Effector CD4-positive, alpha-beta T cell (primary cell): ENCODE results near the gene SH2D7. TPM values are rescaled to one million over a fixed set of nuclear protein-coding genes. Genes with fewer than 3 reads are reported as not detected.

Source experiments
- DNase-seq: peaks from one replicate; pipeline ENCODE4 v3.0.0-alpha.2; 2020
- total RNA-seq: gene quantifications from one replicate; lab custom pipeline; 2026; lab: John Stamatoyannopoulos, UW

SH2D7 gene
- total RNA-seq = not detected

DNA sequence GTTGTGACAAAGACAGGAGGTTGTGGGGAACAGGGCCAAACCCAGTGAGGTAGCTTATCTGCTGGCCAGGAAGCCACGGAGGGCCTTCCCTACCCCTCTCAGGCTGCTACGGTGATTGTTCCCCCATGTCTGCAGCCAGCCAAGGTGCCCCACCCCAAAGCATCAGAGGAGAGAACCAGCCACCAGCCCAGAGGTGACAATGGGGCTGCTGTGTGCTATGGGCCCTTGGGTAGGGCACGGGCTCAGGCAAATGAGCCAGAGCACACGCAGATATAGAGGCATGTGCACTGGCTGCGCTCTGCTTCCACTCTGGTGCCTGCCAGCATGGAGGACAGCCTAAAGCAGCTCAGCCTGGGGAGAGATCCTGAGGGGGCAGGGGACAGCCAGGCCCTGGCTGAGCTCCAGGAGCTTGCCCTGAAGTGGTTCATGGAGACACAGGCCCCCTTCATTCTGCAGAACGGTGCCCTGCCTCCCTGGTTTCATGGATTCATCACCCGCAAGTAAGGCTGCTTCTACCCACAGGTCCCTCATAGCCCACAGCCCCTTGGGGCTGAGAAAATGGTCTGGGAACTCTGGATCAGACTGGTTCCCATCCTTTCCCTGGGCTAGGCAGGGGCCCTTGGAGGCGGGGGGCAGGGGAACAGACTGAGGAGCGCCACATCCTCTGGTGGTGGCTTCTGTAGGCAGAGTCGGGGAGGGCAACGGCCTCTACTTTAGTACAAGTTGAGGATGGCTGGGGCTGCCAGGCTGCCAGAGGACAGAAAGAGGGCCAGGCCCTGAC lies at the start of gene SH2D7:
Gene SH2D7 (plus strand): TSS at position 301 of the 781 bp plus-strand sequence. CDS start 24 bp downstream, at position 325.
- no peak for DNase-seq

DNA sequence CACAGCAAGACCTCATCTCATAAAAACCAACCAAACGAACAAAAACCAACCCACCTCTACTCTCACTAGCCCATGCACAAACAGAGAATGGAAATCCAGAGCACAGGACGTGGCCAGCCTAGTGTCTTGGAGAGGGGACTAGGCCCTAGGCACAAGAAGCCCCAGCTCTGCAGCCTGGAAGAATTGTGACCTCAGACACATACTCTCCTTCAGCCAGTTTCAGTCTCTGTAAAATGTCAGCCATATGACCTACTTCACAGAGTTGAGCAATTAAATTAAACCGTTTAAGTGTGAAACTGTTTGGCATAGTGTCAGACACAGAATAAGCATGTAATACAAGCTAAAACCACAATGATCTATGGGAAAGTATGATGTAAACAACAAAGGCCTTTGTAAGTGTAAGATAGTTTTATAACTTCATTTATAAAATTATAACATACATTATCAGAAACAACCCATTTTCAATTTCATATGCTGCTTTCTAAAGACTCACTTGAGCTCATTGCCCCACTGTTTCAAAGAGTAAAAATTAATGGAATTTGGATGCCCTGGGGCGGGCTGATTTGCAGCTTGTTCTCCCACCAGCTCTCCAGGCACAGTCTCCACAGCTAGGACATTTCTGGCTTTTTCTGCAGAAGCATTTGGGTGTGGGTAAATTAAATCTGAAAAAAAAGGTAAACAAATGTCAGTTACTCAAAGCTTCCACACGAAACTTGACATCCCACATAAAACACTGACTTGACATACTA lies 47.8 kb upstream of the SH2D7 start:
- DNase-seq = no peak

- no peak for DNase-seq
Observed at GRCh38 chr15:78045189-78045588, 47.2 kb upstream of the SH2D7 start.

DNA sequence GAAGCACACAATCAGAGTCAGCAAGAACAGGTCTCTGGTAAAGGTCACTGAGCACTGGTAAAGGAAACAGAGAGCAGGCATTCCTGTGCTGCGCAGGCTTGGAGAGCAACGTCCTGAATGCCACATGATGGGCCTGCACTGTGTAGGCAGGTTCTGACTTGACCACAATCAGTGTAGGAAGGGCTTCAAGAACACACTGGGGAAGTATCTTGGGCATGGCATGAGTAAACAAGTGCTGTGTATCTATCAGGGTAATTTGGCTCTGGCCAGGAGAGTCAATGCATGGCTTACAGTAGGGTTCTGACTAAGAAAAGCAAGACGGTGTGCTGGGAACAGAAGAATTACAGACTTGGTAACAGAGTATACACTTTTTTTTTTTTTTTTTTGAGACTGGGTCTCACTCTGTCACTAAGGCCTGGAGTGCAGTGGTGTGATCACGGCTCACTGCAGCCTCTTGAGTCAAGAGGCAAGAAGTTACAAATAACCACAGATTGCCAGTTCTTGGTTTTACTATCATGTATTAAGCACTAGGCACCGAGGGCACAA lies 45.5 kb upstream of the SH2D7 start:
- no peak for DNase-seq

DNA sequence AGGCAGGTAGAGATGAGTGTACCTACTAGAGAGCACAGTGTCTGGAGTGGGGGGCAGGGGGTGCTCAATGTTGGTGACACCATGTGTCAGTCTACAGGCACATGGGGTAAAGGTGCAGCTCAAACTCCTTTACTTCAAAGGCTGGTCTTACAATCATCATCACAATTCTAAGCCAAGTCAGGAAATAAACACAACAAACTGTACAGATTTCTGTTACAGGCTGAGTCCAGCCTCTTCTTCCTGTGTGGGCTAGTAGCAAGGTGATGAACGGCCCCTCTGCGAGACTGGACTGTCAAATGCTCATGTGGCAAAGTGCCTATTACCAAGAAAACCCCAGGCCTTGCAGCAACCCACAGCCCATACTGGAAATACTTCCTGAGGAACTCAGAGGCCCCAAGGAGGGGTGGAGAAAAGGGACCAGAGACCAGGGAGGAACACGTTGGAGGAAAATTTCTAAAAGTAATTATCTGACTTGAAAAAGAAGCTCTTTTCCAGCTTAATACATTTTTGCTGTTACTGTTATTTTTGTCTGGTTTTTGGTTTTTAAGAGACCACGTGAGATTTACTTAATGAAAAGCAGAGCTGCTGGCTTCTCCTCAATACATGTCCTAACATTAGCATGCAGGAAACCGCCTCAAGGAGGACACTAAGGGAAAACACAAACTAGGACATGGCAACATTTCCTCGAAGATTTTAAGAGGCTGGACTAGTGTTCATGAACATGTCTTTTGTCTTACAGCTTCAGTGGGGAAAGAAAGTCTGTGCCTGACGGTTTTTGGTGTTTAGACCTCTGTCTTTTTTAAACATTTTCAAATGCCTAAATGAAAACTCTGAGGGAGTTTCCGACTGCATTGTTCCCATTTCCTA lies 44.4 kb upstream of the SH2D7 start:
- no peak for DNase-seq

DNA sequence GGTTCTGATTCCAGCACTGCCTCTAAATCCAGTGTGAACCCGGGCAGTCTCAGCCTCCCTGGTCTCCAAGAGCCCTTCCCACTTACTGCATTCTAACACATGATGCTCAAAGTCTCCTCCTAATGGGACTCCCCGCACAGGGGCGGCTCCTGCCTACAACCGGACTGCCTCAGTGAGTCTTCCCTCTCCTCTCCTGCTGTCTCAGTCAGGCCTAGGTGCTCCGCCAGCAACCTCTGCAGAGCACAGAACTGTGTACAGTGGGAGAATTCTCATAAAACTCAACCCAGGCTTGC lies 43.8 kb upstream of the SH2D7 start:
- no peak for DNase-seq

DNA sequence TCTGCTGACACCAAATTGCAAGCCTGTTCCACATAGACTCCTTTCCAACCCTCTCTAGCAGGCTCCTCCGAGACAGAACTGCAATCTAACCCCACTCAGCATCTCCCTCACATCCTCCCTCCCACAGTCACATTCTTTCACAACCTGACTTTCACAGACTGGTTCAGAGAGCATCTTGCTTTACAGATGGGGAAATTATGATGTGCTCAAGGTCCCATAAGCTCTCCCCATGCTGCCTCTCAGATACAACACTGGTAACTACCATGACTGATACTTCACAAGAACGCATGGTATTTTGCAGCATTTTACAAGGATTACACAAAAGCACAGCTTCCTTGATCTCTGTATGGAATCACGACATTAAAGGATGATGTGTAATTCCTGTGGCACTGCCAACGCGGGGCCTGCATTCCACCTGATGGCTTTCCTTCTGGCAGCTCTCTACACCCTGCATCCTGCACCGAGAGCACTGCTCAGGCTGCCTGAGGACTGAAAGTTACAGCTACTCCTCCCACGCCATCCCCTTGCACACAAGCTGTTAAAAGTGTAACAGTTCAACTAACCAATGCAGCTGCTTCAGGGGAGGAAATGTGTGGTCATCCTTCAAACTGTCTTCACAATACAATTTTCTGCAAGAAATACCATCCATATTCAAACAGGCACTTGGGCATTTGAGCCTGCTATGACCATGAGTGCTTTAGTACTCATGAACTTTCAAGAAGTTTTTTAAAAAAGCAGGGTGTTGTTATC lies 42.5 kb upstream of the SH2D7 start:
- no peak for DNase-seq

GRCh38 chr15:78050441-78050809 lies 41.9 kb upstream of the SH2D7 start:
- no peak for DNase-seq

DNA sequence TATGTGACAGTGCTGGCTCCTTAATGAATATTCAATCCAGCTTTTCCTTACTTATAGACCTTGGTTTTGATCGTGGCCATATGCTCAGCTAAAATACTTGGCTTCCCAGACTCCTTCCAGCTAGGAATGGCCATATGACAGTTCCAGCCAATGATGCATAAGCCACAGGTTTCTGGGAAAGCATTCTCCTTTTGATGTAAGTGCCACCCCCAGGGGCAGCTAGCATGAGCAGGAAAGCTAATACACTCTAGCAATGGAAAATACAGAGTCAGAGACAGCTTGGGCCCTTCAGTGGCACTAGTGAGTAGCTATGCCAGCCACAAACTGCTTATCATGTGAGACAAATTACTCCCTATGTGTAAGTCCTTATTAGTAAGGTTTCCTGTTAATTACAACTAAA lies 41.5 kb upstream of the SH2D7 start:
- no peak for DNase-seq

DNA sequence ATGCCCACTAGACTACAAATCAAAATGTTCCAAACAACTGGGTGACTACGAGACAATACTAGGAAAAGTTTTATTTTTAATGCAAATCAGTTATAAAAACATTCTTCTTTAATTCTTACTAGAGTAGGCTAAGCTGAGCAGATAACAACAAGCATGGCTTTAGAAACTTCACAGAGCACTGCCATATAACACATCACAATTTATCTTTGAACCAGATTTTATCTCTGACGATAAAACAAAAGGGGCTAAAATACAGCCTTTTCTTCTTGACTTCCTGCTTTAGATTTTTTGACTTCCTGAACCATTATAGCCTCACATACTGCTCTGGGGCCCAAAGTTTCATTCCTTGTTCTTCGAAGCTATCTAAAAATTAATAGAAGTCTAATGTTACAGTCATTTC lies 40.8 kb upstream of the SH2D7 start:
- DNase-seq = no peak

- DNase-seq = no peak
Observed at GRCh38 chr15:78052001-78052401, 40.4 kb upstream of the SH2D7 start.

GRCh38 chr15:78052545-78052944 lies 39.8 kb upstream of the SH2D7 start:
- no peak for DNase-seq

DNA sequence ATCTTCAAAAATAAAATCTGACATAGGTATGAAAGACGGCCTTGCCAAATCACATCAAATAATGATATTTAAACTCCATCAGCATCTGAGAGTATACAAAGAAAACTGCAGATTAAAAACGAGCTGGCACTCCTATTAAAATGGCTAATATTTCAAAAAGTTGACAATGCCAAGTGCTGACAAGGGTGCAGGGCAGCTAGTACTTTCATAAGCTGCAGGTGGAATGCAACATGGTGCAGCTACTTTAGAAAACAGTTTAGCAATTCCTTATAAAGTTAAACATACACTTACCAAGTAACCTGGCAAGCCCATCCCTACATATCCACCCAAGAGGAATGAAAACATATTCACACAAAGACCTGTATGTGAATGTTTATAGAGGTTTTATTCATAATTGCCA lies 37.8 kb upstream of the SH2D7 start:
- DNase-seq = no peak

DNA sequence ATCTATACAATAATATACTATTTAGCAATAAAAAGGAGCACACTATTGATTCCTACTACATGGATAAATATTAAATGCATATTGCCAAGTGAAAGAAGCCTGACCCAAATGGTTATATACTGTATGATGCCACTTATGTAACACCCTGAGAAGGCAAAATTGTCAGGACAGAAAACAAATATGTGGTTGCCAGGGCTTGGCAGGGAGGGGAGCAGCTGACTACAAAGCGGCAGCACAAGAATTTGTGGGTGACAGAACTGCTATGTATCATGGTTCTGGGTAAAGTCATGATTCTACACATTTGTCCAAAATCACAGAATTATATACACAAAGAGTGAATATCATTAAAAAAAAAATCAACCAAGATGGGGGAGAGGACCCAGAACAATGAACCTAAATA lies 37.4 kb upstream of the SH2D7 start:
- DNase-seq = no peak

DNA sequence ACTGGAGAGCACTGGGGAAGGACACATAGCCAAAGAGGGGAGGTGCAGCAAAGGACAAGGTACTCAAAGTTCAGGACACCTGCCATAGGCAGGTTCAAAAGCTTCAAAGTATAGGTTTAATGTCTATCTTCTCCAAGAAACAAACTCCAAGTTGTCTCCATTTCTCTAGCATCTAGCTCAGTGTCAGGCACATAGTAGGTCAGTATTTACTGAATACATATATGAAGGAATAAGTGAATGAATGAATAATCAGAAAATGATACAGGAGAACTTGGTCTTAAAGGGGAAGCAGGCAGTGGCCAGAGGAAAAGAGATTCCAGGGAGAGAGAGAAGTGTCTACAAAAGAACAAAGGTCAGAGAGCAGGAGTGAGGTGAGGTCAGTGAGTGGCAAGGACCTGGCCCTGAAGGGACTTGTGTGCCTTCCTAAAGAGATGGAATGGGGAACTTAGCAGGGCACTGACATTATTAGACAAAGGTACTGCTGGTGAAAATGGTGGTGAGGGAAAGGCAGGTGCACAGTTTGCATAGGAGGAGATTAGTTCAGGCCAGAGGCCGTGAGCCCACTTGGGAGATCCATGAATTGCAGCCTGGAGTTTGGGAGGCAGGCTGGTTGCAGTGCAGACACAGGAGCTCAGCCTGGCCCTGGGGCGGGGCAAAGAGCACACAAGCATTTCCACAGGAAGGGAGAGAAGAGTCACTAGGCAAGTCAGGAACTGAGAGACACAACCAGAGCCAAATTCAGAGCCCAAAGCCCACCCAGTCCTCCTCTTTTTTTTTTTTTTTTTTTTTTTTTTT lies 36.2 kb upstream of the SH2D7 start:
- no peak for DNase-seq

- DNase-seq = no peak
Observed at GRCh38 chr15:78056714-78057269, 35.6 kb upstream of the SH2D7 start.

DNA sequence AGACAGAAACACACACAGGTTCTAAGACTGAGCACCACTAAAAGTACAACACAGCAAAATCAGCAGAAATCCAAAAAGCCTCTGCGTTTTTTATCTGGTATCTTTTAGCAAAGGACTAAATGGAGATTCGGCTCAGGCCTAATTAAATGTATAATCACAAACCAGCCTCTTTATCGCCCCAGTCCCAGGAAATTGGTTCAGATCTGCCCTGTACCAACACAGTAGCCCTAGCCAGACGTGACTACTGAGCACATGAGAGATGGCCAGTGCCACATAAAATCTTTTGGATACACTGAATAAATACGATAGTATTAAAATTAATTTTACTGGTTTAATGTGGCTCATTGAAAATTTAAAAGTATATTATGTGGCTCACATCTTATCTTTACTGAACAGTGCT lies 34.6 kb upstream of the SH2D7 start:
- DNase-seq = no peak

- no peak for DNase-seq
Observed at GRCh38 chr15:78058401-78058935, 33.9 kb upstream of the SH2D7 start.

- no peak for DNase-seq
Observed at GRCh38 chr15:78059110-78059839, 33.1 kb upstream of the SH2D7 start.

- no peak for DNase-seq
Observed at GRCh38 chr15:78060232-78060631, 32.1 kb upstream of the SH2D7 start.
